ENCODE results near the gene PLCD1. TPM values are rescaled to one million over a fixed set of nuclear protein-coding genes. Genes with fewer than 3 reads are reported as not detected.

Gene PLCD1
- total and polyA plus RNA-seq, 2 of the 13 experiments (the other 11 are each of a cell fraction or from before 2014, with no cell fraction given), result 10.1 to 12.4 TPM

DNA sequence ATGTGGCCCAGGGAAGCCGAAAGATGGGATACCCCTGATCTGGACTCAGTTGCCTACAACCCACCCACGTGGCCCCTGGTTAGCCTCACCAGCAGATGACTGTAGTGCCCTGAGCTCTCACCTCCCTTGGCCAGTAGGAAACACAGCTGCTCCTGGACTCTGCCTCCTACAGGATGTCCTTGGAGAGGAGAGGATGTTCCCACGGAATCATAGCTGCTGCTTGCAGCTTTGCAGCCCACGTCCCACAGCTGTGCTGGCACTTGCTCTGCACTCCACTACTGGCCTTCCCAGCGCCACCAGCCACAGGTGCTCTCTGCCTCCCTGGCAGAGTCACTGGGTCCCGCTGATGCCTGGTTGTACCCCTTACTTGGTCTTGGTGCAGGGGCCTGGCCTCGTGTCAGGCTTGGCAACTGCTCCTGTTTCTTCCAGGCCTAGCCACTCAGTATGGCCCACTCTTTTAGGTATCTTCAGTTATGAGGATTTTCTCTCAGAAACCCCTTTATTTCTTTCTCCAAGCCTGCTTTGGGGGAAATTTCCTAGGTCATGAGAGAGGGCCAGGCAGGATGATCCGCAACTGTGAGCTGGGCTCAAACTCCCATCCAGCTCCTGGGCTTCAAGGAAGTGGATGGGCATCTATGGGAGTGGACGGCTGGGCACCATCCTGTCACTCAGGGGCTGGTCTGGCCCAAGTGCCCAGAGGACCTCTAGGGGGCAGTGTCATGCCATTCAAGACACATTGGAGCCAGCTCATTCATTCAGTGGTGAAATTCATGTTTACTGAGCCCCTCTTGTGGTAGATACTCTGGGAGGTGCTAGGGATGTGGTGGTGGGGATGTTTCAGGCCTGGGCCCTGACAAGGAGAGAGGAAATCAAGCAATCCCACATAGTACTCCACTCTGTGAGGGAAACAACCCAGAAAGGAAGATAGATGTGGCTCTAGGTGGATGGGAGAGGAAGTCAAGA lies 55.0 kb downstream of the PLCD1 start:
- FAIRE-seq (peak; percentile 77), DNase-seq (ENCODE audit: low spot score) (peak; percentile 56), ATAC-seq (peak; percentile 93)
- in situ Hi-C loops (cut with HindIII; ENCODE audit: extremely low pct_ligation_motif_present, low pct_unique_long_range_greater_than_20kb) (no loop called here), intact Hi-C loops (cut with micrococcal nuclease; ENCODE audit: unreplicated experiment) (loop anchor here (1.0 kb wide), 1 partner anchor 29 kb away; no protein-coding TSS in a partner anchor)
- CTCF ChIA-PET (ENCODE audit: low intra/inter-chr PET ratio, low total read pairs), result interaction anchor here (0.6 to 2.9 kb wide), 5 partner anchors 19 to 119 kb away, joined by 3 to 21 read pairs (median 7); no protein-coding TSS in a partner anchor
- H3K9me3 ChIP-seq (ENCODE audit: low read length), result no peaks in the 10 kb centered on the region
- no peaks in the 10 kb centered on the region for H4K20me1 ChIP-seq (ENCODE audit: insufficient read depth, low read length)
- H3K4me3 ChIP-seq (replicated peaks in 1 of 3; ENCODE audit: insufficient read depth in 1 of 3, low read depth in 2 of 3, low read length in 3 of 3), result no peak overlapping the region
- peaks cover 36 to 71% of the 10 kb centered on the region in 2 experiments; a peak in 4 of 5 replicates for H3K36me3 ChIP-seq (replicated peaks in 1 of 2; ENCODE audit: control insufficient read depth in 1 of 2, insufficient read depth in 2 of 2, low read length in 2 of 2)
- no peak overlapping the region for H2AFZ ChIP-seq (ENCODE audit: low read length)
- H3K27me3 ChIP-seq (ENCODE audit: control insufficient read depth in 1 of 2, insufficient read depth in 2 of 2, low read length in 2 of 2), result no peaks in the 10 kb centered on the region
- H3K4me1 ChIP-seq (ENCODE audit: insufficient read depth, low read length), result peaks cover 22% of the 10 kb centered on the region
- no peak overlapping the region for H3K27ac ChIP-seq (ENCODE audit: extremely low read length, insufficient read depth, low read length)
- WGBS (ENCODE audit: low lambda C conversion rate), result 84% methylated on average over 9 of the region's 9 CpGs
- no peaks in the 10 kb centered on the region for H3K79me2 ChIP-seq (ENCODE audit: insufficient read depth, low read length)
- no peak overlapping the region for H3K4me2 ChIP-seq (ENCODE audit: low read depth, low read length)
- no TSS peak for BruUV-seq (replicated peaks)
- POLR2A ChIA-PET, result interaction anchor here (0.8 to 1.0 kb wide), 3 partner anchors 10 to 143 kb away, joined by 3 to 6 read pairs (median 3); no protein-coding TSS in a partner anchor
- no peak overlapping the region for H3K9ac ChIP-seq (ENCODE audit: insufficient read depth, low read depth, low read length)
- TF ChIP-seq ZBTB7B (CRISPR knock-in tag; IDR thresholded peaks at IDR 0.05) (0 out of 2 replicates have a peak, but pooled peaks have one; percentile 22), XRCC5 (optimal IDR thresholded peaks at IDR 0.05; ENCODE audit: low read length) (peak; percentile 66), TBX2 (CRISPR knock-in tag; IDR thresholded peaks at IDR 0.05; ENCODE audit: borderline replicate concordance) (0 out of 2 replicates have a peak, but pooled peaks have one; percentile 27), JUND (CRISPR knock-in tag; IDR thresholded peaks at IDR 0.05) (no peak), SMC3 (IDR thresholded peaks at IDR 0.05; ENCODE audit: low read length) (peak; percentile 52), RAD21 (CRISPR knock-in tag; IDR thresholded peaks at IDR 0.05) (0 out of 2 replicates have a peak, but pooled peaks have one; percentile 44)
- TF ChIP-seq, protein P1, sequence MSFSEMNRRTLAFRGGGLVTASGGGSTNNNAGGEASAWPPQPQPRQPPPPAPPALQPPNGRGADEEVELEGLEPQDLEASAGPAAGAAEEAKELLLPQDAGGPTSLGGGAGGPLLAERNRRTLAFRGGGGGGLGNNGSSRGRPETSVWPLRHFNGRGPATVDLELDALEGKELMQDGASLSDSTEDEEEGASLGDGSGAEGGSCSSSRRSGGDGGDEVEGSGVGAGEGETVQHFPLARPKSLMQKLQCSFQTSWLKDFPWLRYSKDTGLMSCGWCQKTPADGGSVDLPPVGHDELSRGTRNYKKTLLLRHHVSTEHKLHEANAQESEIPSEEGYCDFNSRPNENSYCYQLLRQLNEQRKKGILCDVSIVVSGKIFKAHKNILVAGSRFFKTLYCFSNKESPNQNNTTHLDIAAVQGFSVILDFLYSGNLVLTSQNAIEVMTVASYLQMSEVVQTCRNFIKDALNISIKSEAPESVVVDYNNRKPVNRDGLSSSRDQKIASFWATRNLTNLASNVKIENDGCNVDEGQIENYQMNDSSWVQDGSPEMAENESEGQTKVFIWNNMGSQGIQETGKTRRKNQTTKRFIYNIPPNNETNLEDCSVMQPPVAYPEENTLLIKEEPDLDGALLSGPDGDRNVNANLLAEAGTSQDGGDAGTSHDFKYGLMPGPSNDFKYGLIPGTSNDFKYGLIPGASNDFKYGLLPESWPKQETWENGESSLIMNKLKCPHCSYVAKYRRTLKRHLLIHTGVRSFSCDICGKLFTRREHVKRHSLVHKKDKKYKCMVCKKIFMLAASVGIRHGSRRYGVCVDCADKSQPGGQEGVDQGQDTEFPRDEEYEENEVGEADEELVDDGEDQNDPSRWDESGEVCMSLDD (CRISPR knock-in tag; IDR thresholded peaks at IDR 0.05; ENCODE audit: borderline replicate concordance), result no peak
- TF ChIP-seq, protein P2, sequence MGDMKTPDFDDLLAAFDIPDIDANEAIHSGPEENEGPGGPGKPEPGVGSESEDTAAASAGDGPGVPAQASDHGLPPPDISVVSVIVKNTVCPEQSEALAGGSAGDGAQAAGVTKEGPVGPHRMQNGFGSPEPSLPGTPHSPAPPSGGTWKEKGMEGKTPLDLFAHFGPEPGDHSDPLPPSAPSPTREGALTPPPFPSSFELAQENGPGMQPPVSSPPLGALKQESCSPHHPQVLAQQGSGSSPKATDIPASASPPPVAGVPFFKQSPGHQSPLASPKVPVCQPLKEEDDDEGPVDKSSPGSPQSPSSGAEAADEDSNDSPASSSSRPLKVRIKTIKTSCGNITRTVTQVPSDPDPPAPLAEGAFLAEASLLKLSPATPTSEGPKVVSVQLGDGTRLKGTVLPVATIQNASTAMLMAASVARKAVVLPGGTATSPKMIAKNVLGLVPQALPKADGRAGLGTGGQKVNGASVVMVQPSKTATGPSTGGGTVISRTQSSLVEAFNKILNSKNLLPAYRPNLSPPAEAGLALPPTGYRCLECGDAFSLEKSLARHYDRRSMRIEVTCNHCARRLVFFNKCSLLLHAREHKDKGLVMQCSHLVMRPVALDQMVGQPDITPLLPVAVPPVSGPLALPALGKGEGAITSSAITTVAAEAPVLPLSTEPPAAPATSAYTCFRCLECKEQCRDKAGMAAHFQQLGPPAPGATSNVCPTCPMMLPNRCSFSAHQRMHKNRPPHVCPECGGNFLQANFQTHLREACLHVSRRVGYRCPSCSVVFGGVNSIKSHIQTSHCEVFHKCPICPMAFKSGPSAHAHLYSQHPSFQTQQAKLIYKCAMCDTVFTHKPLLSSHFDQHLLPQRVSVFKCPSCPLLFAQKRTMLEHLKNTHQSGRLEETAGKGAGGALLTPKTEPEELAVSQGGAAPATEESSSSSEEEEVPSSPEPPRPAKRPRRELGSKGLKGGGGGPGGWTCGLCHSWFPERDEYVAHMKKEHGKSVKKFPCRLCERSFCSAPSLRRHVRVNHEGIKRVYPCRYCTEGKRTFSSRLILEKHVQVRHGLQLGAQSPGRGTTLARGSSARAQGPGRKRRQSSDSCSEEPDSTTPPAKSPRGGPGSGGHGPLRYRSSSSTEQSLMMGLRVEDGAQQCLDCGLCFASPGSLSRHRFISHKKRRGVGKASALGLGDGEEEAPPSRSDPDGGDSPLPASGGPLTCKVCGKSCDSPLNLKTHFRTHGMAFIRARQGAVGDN (CRISPR knock-in tag; IDR thresholded peaks at IDR 0.05), result peak; percentile 43
- TF ChIP-seq, protein P3, sequence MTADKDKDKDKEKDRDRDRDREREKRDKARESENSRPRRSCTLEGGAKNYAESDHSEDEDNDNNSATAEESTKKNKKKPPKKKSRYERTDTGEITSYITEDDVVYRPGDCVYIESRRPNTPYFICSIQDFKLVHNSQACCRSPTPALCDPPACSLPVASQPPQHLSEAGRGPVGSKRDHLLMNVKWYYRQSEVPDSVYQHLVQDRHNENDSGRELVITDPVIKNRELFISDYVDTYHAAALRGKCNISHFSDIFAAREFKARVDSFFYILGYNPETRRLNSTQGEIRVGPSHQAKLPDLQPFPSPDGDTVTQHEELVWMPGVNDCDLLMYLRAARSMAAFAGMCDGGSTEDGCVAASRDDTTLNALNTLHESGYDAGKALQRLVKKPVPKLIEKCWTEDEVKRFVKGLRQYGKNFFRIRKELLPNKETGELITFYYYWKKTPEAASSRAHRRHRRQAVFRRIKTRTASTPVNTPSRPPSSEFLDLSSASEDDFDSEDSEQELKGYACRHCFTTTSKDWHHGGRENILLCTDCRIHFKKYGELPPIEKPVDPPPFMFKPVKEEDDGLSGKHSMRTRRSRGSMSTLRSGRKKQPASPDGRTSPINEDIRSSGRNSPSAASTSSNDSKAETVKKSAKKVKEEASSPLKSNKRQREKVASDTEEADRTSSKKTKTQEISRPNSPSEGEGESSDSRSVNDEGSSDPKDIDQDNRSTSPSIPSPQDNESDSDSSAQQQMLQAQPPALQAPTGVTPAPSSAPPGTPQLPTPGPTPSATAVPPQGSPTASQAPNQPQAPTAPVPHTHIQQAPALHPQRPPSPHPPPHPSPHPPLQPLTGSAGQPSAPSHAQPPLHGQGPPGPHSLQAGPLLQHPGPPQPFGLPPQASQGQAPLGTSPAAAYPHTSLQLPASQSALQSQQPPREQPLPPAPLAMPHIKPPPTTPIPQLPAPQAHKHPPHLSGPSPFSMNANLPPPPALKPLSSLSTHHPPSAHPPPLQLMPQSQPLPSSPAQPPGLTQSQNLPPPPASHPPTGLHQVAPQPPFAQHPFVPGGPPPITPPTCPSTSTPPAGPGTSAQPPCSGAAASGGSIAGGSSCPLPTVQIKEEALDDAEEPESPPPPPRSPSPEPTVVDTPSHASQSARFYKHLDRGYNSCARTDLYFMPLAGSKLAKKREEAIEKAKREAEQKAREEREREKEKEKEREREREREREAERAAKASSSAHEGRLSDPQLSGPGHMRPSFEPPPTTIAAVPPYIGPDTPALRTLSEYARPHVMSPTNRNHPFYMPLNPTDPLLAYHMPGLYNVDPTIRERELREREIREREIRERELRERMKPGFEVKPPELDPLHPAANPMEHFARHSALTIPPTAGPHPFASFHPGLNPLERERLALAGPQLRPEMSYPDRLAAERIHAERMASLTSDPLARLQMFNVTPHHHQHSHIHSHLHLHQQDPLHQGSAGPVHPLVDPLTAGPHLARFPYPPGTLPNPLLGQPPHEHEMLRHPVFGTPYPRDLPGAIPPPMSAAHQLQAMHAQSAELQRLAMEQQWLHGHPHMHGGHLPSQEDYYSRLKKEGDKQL (CRISPR knock-in tag; IDR thresholded peaks at IDR 0.05; ENCODE audit: low read depth), result no peak

Measured in HepG2 (cell line).